Activated naive CD4-positive, alpha-beta T cell treated with anti-CD3 and anti-CD28 coated beads, Interleukin-2, amount 10 ng/mL, durations not matched to agents 7 days and 5 days (primary cell): ENCODE measurements around the gene LMO3.

Experiments used
- CTCF ChIA-PET: fragments of 350-600 bp; sonication (Branson Sonifier 250); formaldehyde crosslinking; loops from one replicate; lab custom pipeline; 2021; ENCODE audit warnings: antibody characterized with exemption; lab: Charles Lee
- DNase-seq: peaks from one replicate; pipeline ENCODE4 v3.0.0-alpha.2; 2020
- H3K27ac Mint-ChIP-seq: one replicate; pipeline ENCODE4 v1.8.0; 2021; ENCODE audit warnings: mild to moderate bottlenecking, moderate library complexity, mixed read lengths
- H3K27me3 Mint-ChIP-seq: one replicate; pipeline ENCODE4 v1.8.0; 2021; ENCODE audit warnings: mild to moderate bottlenecking, mixed read lengths
- H3K36me3 Mint-ChIP-seq: one replicate; pipeline ENCODE4 v1.8.0; 2021; ENCODE audit warnings: mixed read lengths
- H3K4me1 Mint-ChIP-seq: one replicate; pipeline ENCODE4 v1.8.0; 2021; ENCODE audit warnings: mixed read lengths
- H3K4me3 Mint-ChIP-seq: one replicate; pipeline ENCODE4 v1.8.0; 2021; ENCODE audit warnings: mild to moderate bottlenecking, moderate library complexity, mixed read lengths
- H3K9me3 Mint-ChIP-seq: one replicate; pipeline ENCODE4 v1.8.0; 2021; ENCODE audit warnings: mixed read lengths

The LMO3 gene

DNA sequence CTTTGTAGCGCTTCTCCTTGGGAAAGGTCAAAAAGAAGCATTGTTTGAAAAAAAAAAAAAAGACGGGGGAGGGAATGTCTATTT, at the start of gene LMO3:
Gene LMO3, minus strand, starts transcription at position 46 of the 84 bp plus-strand sequence. CDS start 5,302 bp downstream, outside the sequence.
- no peaks in the 10 kb centered on the region for H3K9me3 Mint-ChIP-seq
- H3K36me3 Mint-ChIP-seq: no peaks in the 10 kb centered on the region
- CTCF ChIA-PET: no interaction called here
- no peak for DNase-seq
- no peak within 1 kb of the TSS for H3K4me3 Mint-ChIP-seq
- H3K27me3 Mint-ChIP-seq: peaks cover 55% of the 10 kb centered on the region
- no peak within 1 kb of the TSS for H3K27ac Mint-ChIP-seq
- H3K4me1 Mint-ChIP-seq: peaks cover 2% of the 10 kb centered on the region

DNA sequence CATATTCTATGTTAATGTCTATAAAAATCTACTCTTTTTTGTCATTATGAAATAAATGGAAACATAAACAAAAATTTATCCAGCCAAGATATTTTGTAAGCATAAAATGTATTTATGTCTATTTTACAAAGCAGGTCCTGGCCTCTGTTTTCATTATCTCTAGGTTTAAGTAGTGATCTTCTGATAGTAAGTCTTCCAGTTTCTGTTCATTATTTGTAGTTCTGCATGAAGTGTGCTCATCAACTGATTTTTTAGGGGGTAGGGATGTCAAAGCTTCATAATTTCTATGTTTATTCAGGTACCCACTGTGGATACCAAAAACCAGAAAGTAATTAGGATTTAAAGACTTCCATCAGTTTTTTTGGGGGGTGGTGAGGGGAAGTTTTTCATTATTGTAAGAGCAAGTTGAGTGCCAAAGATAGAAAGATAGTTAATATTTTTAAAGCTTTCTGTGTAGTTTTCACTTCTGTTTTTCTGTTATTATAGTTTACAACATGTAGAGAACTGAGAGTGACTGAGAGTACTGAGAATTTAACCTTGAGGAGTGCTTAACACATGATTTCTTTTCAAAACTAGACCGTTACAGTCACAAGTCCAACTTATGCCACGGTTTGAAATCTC, 30.6 kb upstream of the LMO3 start:
- H3K27me3 Mint-ChIP-seq: no peaks in the 10 kb centered on the region
- no peaks in the 10 kb centered on the region for H3K36me3 Mint-ChIP-seq
- peaks cover 8% of the 10 kb centered on the region for H3K9me3 Mint-ChIP-seq
- H3K4me1 Mint-ChIP-seq: no peaks in the 10 kb centered on the region
- H3K27ac Mint-ChIP-seq: no peak overlapping the region
- CTCF ChIA-PET: no interaction called here
- no peak for DNase-seq
- no peak overlapping the region for H3K4me3 Mint-ChIP-seq

DNA sequence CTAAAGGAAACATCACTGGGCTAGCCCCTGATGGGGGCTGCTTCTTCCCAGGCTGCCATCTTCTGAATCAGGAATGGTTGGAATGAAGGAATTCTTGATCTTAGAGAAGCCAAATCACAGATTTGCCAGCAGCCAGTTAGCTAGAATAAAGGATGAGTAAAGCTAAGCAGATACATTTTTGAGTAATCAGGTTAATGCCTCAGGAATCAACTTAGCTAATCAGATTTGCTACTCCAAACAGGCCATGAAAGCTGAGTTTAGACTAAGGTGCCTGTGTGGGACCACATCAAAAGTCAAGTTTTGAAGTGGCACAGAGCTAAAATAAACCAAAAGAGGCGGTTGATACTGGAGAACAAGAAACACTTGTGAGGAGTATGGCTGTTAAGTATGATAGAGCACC, 28.8 kb upstream of the LMO3 start:
- no peaks in the 10 kb centered on the region for H3K27me3 Mint-ChIP-seq
- no peaks in the 10 kb centered on the region for H3K36me3 Mint-ChIP-seq
- H3K27ac Mint-ChIP-seq: no peak overlapping the region
- H3K4me1 Mint-ChIP-seq: no peaks in the 10 kb centered on the region
- no peak for DNase-seq
- CTCF ChIA-PET: no interaction called here
- H3K4me3 Mint-ChIP-seq: no peak overlapping the region
- H3K9me3 Mint-ChIP-seq: peaks cover 10% of the 10 kb centered on the region

DNA sequence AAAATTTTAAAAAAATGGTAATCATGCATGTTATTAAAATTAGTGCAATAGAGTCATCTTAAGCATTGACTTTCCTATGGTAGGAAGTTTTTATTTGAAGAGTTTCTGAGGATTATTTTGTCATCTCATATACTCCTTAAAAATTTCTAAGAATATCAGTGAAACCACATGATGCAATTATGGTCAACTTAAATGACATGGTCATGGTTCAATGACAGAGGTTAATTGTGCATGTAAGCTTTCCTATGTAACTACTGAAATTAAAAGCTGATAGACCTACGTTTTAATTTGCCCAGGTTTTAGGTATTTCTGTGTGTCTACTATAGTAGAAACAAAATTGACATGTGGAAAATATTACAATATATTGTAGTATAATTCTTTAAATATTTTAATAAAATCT, 21.0 kb upstream of the LMO3 start:
- DNase-seq: no peak
- Mint-ChIP-seq H3K4me3 (no peak overlapping the region), H3K4me1 (no peaks in the 10 kb centered on the region), H3K36me3 (no peaks in the 10 kb centered on the region), H3K27me3 (no peaks in the 10 kb centered on the region), H3K9me3 (peaks cover 8% of the 10 kb centered on the region), H3K27ac (no peak overlapping the region)
- CTCF ChIA-PET: no interaction called here

DNA sequence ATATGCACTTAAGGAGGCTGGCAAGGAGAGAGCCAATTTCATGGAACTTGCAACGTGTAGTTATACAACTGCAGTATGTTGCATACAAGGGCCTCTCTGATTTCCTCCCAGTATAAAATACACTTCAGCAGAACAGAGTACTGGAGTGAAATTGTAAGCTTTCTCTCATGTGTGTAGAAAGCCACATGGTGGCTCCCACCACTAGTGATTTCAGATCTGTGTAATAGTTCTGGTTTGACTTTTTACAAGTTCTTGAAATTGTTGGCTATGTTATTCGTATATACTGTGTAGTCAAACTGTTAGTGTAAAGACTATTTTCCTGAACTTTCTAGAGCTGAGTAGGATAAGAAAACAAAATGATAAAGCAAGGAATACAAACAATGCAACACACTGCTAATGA, 16.4 kb upstream of the LMO3 start:
- CTCF ChIA-PET: no interaction called here
- no peaks in the 10 kb centered on the region for H3K27me3 Mint-ChIP-seq
- no peak overlapping the region for H3K4me3 Mint-ChIP-seq
- no peaks in the 10 kb centered on the region for H3K4me1 Mint-ChIP-seq
- no peak overlapping the region for H3K27ac Mint-ChIP-seq
- DNase-seq: no peak
- H3K9me3 Mint-ChIP-seq: peaks cover 2% of the 10 kb centered on the region
- no peaks in the 10 kb centered on the region for H3K36me3 Mint-ChIP-seq

DNA sequence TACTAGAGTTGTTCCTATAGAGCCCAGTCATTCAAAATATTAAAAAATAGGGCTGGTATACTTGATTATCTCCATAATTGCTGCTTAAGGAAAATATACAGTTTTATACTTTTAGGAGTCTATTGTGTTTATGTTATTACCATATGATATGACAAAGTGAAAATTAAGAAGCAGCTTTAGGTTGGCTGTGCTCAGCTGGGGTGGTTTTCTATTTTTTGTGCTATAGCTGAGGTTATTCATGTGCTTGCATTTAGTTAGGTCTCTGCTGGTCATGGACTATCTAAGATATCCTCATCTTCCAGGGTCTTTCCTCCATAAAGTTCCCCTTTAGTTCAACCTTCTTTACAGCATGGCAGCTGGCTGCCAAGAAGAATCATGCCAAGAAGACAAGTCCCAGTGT, 13.6 kb upstream of the LMO3 start:
- Mint-ChIP-seq H3K27ac (no peak overlapping the region), H3K4me1 (no peaks in the 10 kb centered on the region), H3K27me3 (no peaks in the 10 kb centered on the region), H3K4me3 (no peak overlapping the region), H3K36me3 (no peaks in the 10 kb centered on the region), H3K9me3 (peaks cover 2% of the 10 kb centered on the region)
- CTCF ChIA-PET: no interaction called here
- no peak for DNase-seq

DNA sequence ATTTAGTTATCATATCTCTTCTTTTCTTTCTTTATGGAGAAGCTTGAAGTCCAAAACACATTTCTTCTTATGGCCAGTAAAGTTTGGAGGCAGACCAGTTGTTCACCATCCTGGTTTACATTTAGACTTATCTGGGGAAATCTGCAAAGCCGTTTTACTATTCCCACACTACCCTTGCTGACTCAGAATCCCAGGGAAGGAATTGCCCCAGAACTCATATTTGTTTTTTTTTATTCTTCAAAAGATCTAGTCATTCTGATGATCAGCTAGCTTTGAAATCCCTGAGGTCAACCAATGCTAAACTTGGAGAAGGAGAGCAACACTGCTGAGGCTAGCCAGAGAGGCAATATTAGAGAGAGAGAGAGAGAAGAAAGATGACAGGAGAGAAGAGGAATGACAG, 12.3 kb upstream of the LMO3 start:
- Mint-ChIP-seq H3K27ac (no peak overlapping the region), H3K4me3 (no peak overlapping the region), H3K4me1 (no peaks in the 10 kb centered on the region), H3K27me3 (no peaks in the 10 kb centered on the region), H3K36me3 (no peaks in the 10 kb centered on the region), H3K9me3 (peaks cover 2% of the 10 kb centered on the region)
- CTCF ChIA-PET: no interaction called here
- no peak for DNase-seq

DNA sequence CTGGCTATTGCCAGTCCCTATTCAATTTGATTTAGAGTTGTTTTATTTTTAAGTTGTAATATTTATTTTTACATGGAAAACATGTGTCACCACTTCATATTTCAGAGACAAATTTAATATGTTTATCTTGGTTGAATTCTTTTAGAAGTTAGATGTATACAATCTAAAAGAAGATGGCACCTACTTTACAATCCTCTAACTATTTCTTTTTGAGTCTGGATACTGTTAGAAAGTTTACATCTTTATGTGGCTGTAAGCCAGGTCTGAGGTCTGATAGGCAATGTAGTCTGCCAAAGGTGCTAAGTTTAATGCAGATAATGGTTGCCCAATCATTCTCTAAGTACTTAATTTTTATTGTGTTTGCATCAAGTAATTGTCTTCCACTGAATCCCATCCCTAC, 7.2 kb upstream of the LMO3 start:
- DNase-seq: no peak
- no peak overlapping the region for H3K4me3 Mint-ChIP-seq
- CTCF ChIA-PET: no interaction called here
- peaks cover 16% of the 10 kb centered on the region for H3K27me3 Mint-ChIP-seq
- H3K9me3 Mint-ChIP-seq: no peaks in the 10 kb centered on the region
- H3K36me3 Mint-ChIP-seq: no peaks in the 10 kb centered on the region
- H3K27ac Mint-ChIP-seq: no peak overlapping the region
- H3K4me1 Mint-ChIP-seq: no peaks in the 10 kb centered on the region

DNA sequence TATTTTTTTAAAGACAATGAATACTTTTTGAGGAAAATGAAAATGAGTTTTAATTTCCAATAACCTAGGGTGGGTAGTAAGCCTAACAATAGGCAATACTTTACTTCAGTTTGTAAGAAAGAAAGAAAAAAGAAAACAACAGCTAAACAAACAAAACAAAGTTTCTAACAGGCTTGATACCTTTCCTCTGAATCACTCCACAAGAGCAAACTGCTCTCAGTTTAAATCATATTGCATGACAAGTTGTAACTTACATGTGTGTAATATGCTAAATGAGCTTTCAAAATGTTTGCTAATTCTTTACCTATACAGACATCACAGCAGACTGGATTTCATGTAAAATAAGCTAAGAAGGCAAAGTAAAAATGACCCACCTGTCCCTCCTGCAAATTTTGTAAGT, 6.7 kb upstream of the LMO3 start:
- Mint-ChIP-seq H3K27ac (no peak overlapping the region), H3K4me3 (no peak overlapping the region), H3K4me1 (no peaks in the 10 kb centered on the region), H3K9me3 (no peaks in the 10 kb centered on the region), H3K27me3 (peaks cover 20% of the 10 kb centered on the region), H3K36me3 (no peaks in the 10 kb centered on the region)
- CTCF ChIA-PET: no interaction called here
- no peak for DNase-seq

DNA sequence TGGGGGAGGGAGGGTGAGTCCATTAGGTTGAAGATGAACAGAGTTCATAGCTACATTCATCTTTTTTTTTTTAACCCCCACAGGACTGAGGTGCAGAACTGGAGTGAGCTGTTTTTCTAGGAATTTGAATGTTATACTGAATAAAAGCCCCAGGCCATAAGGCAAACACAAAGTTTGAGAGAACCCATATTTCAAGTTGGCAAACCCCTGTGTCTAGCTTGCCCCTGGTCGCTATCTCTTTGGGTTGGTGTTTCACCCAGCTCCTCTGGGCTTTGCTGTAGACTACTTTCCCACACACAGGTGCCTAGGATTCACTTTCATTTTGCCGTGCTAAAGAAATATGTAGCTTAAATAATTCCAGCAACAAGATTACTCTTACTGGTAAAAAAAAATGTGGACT, 5.2 kb upstream of the LMO3 start:
- CTCF ChIA-PET: no interaction called here
- H3K27me3 Mint-ChIP-seq: peaks cover 34% of the 10 kb centered on the region
- no peaks in the 10 kb centered on the region for H3K4me1 Mint-ChIP-seq
- H3K36me3 Mint-ChIP-seq: no peaks in the 10 kb centered on the region
- DNase-seq: no peak
- H3K9me3 Mint-ChIP-seq: no peaks in the 10 kb centered on the region
- no peak overlapping the region for H3K4me3 Mint-ChIP-seq
- H3K27ac Mint-ChIP-seq: no peak overlapping the region

DNA sequence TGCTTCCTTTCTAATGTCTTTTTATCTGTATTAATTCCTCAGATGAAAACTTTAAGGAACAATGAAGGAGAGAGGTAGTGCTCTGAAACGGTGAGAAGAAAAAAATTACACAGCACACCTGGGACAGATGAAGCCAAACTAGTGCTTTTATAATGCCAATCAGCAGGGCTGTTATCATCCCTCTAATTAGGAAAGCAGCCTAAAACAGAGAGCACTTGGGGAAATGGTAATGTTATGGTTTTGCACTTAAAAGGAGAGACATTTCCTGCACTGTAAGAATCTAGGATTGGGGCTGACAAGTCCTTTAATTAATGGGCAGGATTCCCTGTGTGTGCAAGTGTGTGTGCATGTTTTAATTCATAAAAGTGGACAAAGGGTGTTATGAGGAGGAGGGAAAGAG, 4.8 kb upstream of the LMO3 start:
- Mint-ChIP-seq H3K4me3 (no peak overlapping the region), H3K4me1 (peaks cover under 1% of the 10 kb centered on the region), H3K27ac (no peak overlapping the region), H3K36me3 (no peaks in the 10 kb centered on the region), H3K9me3 (no peaks in the 10 kb centered on the region), H3K27me3 (peaks cover 38% of the 10 kb centered on the region)
- no peak for DNase-seq
- CTCF ChIA-PET: interaction anchor here (0.5 kb wide), 1 partner anchor 8 kb away, joined by 3 read pairs; no protein-coding TSS in a partner anchor

DNA sequence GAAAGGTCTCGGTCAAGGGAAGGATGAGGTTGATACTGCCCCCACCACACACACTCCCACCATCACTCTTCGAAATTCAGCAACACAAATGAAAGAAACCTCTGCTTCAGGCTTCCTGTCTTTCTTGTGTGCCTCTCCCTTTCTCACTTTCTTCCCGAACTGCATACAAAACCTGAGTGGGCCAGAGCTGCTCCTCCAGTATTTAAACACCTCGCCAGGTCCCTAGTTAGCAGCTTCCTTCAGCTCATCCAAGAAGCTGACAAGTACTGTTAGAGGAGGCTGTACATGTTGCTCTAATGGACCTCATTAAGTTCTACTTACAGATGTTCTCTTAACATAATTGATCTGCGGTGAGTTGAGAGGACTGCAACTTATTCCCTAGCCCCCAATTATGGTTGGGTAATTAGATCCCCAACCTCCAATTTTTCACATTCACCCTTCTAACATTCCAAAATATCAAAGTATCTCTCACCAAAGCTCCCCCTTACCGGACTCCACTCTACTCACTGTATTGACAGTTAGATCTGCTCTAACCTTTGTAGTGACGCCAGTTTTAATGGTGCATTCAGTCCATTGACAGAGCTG, 4.1 kb upstream of the LMO3 start:
- peaks cover 2% of the 10 kb centered on the region for H3K4me1 Mint-ChIP-seq
- CTCF ChIA-PET: interaction anchor here (0.5 kb wide), 1 partner anchor 9 kb away, joined by 3 read pairs; no protein-coding TSS in a partner anchor
- H3K36me3 Mint-ChIP-seq: no peaks in the 10 kb centered on the region
- no peaks in the 10 kb centered on the region for H3K9me3 Mint-ChIP-seq
- H3K4me3 Mint-ChIP-seq: no peak overlapping the region
- H3K27ac Mint-ChIP-seq: no peak overlapping the region
- peaks cover 43% of the 10 kb centered on the region for H3K27me3 Mint-ChIP-seq
- DNase-seq: no peak

DNA sequence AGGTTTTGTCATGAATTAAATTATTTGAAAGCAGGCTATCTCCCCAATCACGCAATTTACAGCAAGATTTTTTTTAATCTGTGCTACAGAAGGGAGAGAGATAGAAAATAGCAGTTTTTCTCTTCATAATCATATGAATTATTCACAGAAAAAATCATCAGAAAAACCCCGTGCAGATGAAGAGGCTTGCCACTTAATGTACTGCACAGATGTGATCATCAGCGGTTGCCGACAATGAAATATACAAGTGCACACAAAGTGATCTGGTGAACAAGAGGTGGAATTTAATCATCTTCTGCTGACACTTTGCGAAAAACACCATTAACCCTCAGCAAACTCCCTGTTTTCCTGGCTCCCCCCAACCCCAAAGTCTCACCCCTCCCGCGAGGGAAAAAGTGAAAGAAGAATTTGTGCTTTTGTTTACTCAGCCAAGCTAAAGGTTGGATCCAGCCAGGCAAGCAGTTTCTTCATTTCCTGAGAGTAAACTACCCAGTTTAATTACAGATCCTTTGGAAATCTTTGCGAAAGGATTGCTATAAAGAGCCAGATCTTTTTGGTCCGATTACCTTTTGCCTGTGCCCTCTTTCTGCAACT, 3.1 kb upstream of the LMO3 start:
- no peak overlapping the region for H3K27ac Mint-ChIP-seq
- peaks cover 2% of the 10 kb centered on the region for H3K4me1 Mint-ChIP-seq
- DNase-seq: no peak
- H3K4me3 Mint-ChIP-seq: no peak overlapping the region
- H3K36me3 Mint-ChIP-seq: no peaks in the 10 kb centered on the region
- CTCF ChIA-PET: no interaction called here
- H3K27me3 Mint-ChIP-seq: peaks cover 52% of the 10 kb centered on the region
- no peaks in the 10 kb centered on the region for H3K9me3 Mint-ChIP-seq

DNA sequence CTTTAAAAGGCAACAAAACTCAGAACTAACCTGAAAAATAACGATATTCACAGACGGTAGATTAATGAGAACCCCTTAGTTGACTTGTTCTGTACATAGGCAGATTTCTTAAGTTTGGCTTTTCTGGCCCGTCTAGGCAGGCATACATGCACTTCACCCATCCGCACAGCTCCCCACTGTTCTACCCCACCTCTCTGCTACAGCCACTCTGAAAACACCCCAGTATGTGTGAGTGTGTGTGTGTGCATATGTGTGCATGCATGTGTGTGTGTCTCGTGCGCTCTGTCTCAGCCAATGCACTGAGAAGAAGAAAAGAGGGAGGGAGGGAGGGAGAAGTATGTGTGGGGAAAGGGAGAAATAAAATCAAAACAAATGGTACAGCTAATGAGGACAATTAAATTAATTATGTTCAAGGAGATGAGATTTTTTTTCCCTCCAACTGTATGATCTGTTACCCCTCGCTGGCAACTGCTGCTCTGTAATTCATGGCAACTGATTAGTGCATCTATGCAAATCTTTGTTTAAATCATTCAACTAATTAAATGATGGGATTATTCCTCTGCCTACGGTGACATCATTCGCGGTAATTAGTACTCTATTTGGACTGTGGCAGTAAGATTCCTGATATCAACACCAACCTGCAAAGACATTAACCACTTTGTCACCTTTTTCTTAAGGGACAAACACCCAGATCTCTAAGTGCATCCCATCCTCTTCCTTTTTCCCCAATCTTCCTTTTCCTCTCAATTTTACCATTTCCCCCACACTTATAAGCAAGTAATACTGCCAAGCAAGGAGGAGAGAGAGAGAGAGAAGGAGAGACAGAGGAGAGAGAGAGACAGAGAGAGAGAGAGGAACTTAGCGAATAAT, 2.2 kb upstream of the LMO3 start:
- peaks cover 55% of the 10 kb centered on the region for H3K27me3 Mint-ChIP-seq
- H3K27ac Mint-ChIP-seq: no peak overlapping the region
- H3K9me3 Mint-ChIP-seq: no peaks in the 10 kb centered on the region
- peaks cover 2% of the 10 kb centered on the region for H3K4me1 Mint-ChIP-seq
- no peak overlapping the region for H3K4me3 Mint-ChIP-seq
- CTCF ChIA-PET: no interaction called here
- DNase-seq: no peak
- no peaks in the 10 kb centered on the region for H3K36me3 Mint-ChIP-seq

DNA sequence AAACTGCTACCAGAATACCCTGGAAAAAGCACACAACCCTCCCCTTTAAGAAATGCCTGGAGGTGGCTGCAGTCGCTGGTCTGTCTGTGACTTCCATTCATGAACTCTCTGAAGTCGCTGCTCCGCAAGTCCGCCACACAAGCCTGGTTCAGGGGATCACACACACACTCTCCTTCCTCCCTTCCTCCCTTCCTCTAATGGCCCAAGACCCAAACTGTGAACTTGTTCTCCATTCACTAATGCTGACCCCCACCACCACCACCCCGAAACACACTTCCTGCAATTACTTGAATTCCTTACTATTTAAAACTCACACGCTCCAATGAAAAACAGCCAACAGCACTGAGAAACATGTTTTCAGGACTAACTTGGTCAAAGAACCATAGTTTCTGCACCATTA, 1.0 kb upstream of the LMO3 start:
- Mint-ChIP-seq H3K9me3 (no peaks in the 10 kb centered on the region), H3K27ac (no peak overlapping the region), H3K4me3 (no peak overlapping the region), H3K36me3 (no peaks in the 10 kb centered on the region), H3K27me3 (peaks cover 55% of the 10 kb centered on the region), H3K4me1 (peaks cover 2% of the 10 kb centered on the region)
- DNase-seq: no peak
- CTCF ChIA-PET: no interaction called here
